Activated CD8-positive, alpha-beta T cell treated with anti-CD3 and anti-CD28 coated beads, Interleukin-2, amount 10 ng/mL, durations not matched to agents 7 days and 5 days (primary cell): ENCODE measurements around the gene REEP6. TPM values are rescaled to one million over a fixed set of nuclear protein-coding genes. Genes with fewer than 3 reads are reported as not detected.

Experiments
- ATAC-seq: fragments of 150-1000 bp; cut with Tn5 transposase; one replicate; pipeline ENCODE4 v1.10.0; 2021; ENCODE audit warnings: moderate library complexity
- CTCF ChIA-PET: fragments of 350-600 bp; sonication (Branson Sonifier 250); formaldehyde crosslinking; loops from one replicate; lab custom pipeline; 2021; ENCODE audit warnings: antibody characterized with exemption; lab: Charles Lee
- POLR2A ChIA-PET: fragments of 350-600 bp; sonication (Branson Sonifier 250); formaldehyde crosslinking; loops from one replicate; lab custom pipeline; 2021; ENCODE audit warnings: antibody characterized with exemption; lab: Charles Lee
- DNase-seq: peaks from one replicate; pipeline ENCODE4 v3.0.0-alpha.2; 2020
- H3K27ac Mint-ChIP-seq: one replicate; pipeline ENCODE4 v1.8.0; 2021; ENCODE audit warnings: mild to moderate bottlenecking, mixed read lengths
- H3K27me3 Mint-ChIP-seq: one replicate; pipeline ENCODE4 v1.8.0; 2021; ENCODE audit warnings: low read depth, mixed read lengths
- H3K36me3 Mint-ChIP-seq: one replicate; pipeline ENCODE4 v1.8.0; 2021; ENCODE audit warnings: low read depth, mixed read lengths
- H3K4me1 Mint-ChIP-seq: one replicate; pipeline ENCODE4 v1.8.0; 2021; ENCODE audit warnings: low read depth, mixed read lengths
- H3K4me3 Mint-ChIP-seq: one replicate; pipeline ENCODE4 v1.8.0; 2021; ENCODE audit warnings: mild to moderate bottlenecking, mixed read lengths
- H3K9me3 Mint-ChIP-seq: one replicate; pipeline ENCODE4 v1.8.0; 2022; ENCODE audit warnings: mixed read lengths; ENCODE audit not compliant: insufficient read depth
- total RNA-seq, 2 experiments: library from RNA; stranded (reverse); gene quantifications; one replicate each; pipeline ENCODE4 v1.2.3, GENCODE V29; 2021

The REEP6 gene
- total RNA-seq, 2 experiments from 2014 or later, result 1.7 to 1.9 TPM

DNA sequence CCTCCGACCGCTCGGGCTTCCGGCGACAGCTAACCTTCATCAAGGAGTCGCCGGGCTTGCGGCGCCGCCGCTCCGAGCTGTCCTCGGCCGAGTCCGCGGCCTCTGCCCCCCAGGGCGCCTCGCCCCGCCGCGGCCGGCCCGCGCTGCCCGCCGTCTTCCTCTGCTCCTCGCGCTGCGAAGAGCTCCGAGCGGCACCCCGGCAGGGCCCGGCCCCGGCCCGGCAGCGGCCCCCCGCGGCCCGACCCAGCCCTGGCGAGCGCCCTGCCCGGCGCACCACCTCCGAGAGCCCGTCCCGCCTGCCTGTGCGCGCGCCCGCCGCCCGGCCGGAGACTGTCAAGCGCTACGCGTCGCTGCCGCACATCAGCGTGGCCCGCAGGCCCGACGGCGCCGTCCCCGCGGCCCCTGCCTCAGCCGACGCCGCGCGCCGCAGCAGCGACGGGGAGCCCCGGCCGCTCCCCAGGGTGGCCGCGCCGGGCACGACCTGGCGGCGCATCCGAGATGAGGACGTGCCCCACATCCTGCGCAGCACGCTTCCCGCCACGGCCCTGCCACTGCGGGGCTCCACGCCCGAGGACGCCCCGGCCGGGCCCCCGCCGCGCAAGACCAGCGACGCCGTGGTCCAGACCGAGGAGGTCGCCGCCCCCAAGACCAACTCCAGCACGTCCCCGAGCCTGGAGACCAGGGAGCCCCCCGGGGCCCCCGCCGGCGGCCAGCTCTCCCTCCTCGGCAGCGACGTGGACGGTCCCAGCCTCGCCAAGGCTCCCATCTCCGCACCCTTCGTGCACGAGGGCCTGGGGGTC is 21.5 kb upstream of the REEP6 start:
- Mint-ChIP-seq H3K27me3 (peaks cover 18% of the 10 kb centered on the region), H3K36me3 (peaks cover 2% of the 10 kb centered on the region), H3K27ac (no peak overlapping the region), H3K9me3 (no peaks in the 10 kb centered on the region), H3K4me3 (no peak overlapping the region), H3K4me1 (peaks cover 11% of the 10 kb centered on the region)
- peak; percentile 42 for ATAC-seq
- ChIA-PET POLR2A (interaction anchor here (0.7 kb wide), 1 partner anchor 11 kb away, joined by 3 read pairs; no protein-coding TSS in a partner anchor), CTCF (no interaction called here)
- peak; percentile 39 for DNase-seq

DNA sequence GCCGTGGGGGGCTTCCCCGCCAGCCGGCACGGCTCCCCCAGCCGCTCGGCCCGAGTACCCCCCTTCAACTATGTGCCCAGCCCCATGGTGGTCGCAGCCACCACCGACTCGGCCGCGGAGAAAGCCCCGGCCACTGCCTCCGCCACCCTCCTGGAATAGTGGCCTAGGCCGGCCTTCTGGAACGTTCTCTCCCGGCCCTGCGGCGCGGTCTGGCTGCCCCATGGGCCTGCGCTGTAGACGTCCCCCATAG is 21.0 kb upstream of the REEP6 start:
- Mint-ChIP-seq H3K27ac (peak overlapping the region; percentile 61), H3K36me3 (peaks cover 2% of the 10 kb centered on the region), H3K4me1 (peaks cover 11% of the 10 kb centered on the region), H3K4me3 (peak overlapping the region; percentile 65), H3K27me3 (peaks cover 18% of the 10 kb centered on the region), H3K9me3 (no peaks in the 10 kb centered on the region)
- ChIA-PET CTCF (no interaction called here), POLR2A (no interaction called here)
- ATAC-seq (no peak), DNase-seq (no peak)

DNA sequence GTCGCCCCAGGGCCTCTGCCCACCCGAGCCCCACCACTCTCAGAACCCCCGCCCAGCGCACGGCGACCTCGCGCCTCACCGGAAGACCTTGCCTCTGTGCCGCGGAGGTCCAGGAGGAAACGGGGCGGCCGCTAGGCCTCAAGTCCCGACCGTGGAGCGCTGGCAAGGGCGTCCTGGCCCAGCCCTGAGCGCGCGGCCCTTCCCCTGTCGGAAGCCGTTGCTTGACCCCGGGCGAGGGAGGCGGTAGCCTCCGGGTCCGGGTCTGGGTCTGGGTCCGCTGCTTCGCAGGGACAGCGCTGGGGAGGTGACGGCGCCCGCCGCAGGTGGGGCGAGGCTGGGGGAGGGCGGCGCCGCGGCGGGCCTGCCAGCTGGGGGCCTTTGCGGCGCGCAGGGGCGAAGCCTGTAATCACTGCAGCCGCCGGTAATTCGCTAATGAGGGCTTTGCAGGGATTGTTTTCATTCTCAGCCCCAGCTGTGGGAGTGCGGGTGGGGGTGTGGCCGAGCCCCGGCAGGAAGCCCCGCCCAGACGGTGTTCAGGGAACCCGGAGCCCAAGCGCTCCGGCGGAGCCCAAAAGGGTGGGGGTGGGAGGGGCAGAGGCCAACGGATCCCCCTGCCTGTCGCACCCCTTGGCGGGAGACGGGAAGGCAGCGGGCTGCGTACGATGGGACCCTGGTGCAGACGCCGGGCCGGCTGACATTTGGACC is 20.5 kb upstream of the REEP6 start:
- Mint-ChIP-seq H3K4me1 (peaks cover 11% of the 10 kb centered on the region), H3K36me3 (peaks cover 2% of the 10 kb centered on the region), H3K27me3 (peaks cover 18% of the 10 kb centered on the region), H3K9me3 (no peaks in the 10 kb centered on the region), H3K4me3 (peak overlapping the region; percentile 65), H3K27ac (peak overlapping the region; percentile 61)
- ATAC-seq (peak; percentile 64), DNase-seq (peak; percentile 80)
- CTCF ChIA-PET, result interaction anchor here (2.1 kb wide), 1 partner anchor 25 kb away, joined by 8 read pairs; no protein-coding TSS in a partner anchor
- POLR2A ChIA-PET, result interaction anchor here (0.6 to 0.8 kb wide), 2 partner anchors 18 to 37 kb away, joined by 3 to 4 read pairs; no protein-coding TSS in a partner anchor

GRCh38 chr19:1471010-1471514 is 19.9 kb upstream of the REEP6 start:
- ATAC-seq (peak; percentile 18), DNase-seq (no peak)
- ChIA-PET POLR2A (interaction anchor here (0.6 to 0.8 kb wide), 2 partner anchors 19 to 38 kb away, joined by 3 to 4 read pairs; no protein-coding TSS in a partner anchor), CTCF (interaction anchor here (1.2 to 2.1 kb wide), 2 partner anchors 26 to 192 kb away, joined by 4 to 8 read pairs; no protein-coding TSS in a partner anchor)
- peaks cover 2% of the 10 kb centered on the region for H3K36me3 Mint-ChIP-seq
- peaks cover 18% of the 10 kb centered on the region for H3K27me3 Mint-ChIP-seq
- H3K27ac Mint-ChIP-seq, result no peak overlapping the region
- peaks cover 11% of the 10 kb centered on the region for H3K4me1 Mint-ChIP-seq
- no peaks in the 10 kb centered on the region for H3K9me3 Mint-ChIP-seq
- H3K4me3 Mint-ChIP-seq, result peak overlapping the region; percentile 45

DNA sequence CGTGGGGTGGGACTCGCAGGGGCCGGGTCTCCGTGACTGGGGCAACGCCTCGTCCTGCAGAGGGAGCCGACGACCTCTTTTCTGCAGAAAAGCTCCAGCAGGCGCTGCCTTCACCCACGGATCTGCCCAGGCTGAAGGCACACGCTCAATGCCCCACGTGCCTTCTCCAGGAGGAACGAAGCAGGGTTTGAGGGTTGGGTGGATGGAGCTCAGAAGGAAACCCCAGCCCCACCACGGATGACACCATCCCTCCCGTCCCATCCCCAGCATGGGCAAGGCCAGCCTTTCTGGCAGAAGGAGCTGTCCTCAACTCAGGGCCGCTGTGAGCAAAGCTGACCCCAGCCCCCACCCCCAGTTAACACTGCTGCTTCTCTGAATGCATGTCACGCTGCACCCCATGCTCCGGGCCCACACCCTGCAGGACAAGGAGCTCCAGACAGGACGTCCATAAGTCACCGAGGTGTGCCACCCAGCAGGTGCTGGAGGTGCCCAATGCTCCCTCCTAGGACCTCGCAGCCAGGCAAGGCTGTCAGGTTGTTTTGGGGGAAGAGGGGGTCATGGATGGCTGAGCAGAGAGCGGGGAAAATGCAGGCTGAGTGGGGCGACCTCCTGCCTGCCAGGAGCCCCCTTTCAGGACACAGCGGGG is 19.3 kb upstream of the REEP6 start:
- peaks cover 11% of the 10 kb centered on the region for H3K4me1 Mint-ChIP-seq
- no peak overlapping the region for H3K4me3 Mint-ChIP-seq
- ChIA-PET POLR2A (interaction anchor here (0.6 to 0.8 kb wide), 2 partner anchors 20 to 38 kb away, joined by 3 to 4 read pairs; no protein-coding TSS in a partner anchor), CTCF (interaction anchor here (1.2 to 2.1 kb wide), 2 partner anchors 27 to 192 kb away, joined by 4 to 8 read pairs; no protein-coding TSS in a partner anchor)
- H3K36me3 Mint-ChIP-seq, result peaks cover 2% of the 10 kb centered on the region
- H3K27me3 Mint-ChIP-seq, result peaks cover 18% of the 10 kb centered on the region
- no peaks in the 10 kb centered on the region for H3K9me3 Mint-ChIP-seq
- no peak overlapping the region for H3K27ac Mint-ChIP-seq
- DNase-seq, result no peak
- ATAC-seq, result no peak

- Mint-ChIP-seq H3K4me1 (peaks cover 17% of the 10 kb centered on the region), H3K27ac (no peak overlapping the region), H3K36me3 (peaks cover 6% of the 10 kb centered on the region), H3K4me3 (no peak overlapping the region), H3K9me3 (no peaks in the 10 kb centered on the region), H3K27me3 (peaks cover 18% of the 10 kb centered on the region)
- ChIA-PET CTCF (interaction anchor here (1.2 to 2.1 kb wide), 2 partner anchors 27 to 193 kb away, joined by 4 to 8 read pairs; no protein-coding TSS in a partner anchor), POLR2A (no interaction called here)
- DNase-seq (no peak), ATAC-seq (no peak)
These were observed 18.5 kb upstream of the REEP6 start for GRCh38 chr19:1472231-1473084.

DNA sequence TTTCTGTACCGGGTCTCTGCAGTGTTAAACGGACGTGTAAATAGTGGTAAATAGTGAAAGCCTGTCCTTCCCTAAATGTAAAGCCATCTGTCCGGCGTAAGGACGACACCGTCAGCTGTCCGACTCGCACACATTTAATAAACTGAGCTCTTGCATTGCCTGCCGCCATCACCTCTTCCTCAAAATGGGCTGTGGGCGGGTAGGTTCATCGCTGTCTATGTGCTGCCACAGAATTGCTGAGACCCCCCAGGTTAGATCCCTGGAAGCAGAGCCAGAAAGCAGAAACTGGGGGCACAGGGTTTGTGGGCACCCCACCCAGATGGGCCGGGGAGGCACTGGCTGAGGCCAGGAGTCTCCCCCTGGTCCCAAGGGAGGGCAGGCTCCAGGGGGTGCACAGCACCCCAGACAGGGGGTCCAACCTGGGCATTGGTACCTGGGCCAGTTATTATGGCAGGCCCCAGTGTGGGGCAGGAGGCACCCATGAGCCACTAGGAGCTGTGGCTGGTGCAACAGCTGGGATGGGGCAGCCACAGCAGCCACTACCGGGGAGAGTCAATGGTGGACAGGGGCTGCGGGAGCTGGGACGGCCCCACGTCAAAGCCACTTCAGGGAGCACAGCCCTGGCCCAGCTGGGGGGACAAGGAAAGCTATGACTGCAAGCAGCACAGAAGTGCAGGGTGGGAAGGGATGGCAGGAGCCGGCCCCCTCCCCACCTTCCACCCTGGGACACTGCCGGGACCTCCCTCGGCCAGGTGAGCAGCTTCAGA is 17.7 kb upstream of the REEP6 start:
- CTCF ChIA-PET, result no interaction called here
- no peak for DNase-seq
- no peak for ATAC-seq
- Mint-ChIP-seq H3K36me3 (peaks cover 8% of the 10 kb centered on the region), H3K4me3 (no peak overlapping the region), H3K27me3 (peaks cover 16% of the 10 kb centered on the region), H3K9me3 (no peaks in the 10 kb centered on the region), H3K27ac (no peak overlapping the region), H3K4me1 (peaks cover 20% of the 10 kb centered on the region)
- POLR2A ChIA-PET, result no interaction called here

DNA sequence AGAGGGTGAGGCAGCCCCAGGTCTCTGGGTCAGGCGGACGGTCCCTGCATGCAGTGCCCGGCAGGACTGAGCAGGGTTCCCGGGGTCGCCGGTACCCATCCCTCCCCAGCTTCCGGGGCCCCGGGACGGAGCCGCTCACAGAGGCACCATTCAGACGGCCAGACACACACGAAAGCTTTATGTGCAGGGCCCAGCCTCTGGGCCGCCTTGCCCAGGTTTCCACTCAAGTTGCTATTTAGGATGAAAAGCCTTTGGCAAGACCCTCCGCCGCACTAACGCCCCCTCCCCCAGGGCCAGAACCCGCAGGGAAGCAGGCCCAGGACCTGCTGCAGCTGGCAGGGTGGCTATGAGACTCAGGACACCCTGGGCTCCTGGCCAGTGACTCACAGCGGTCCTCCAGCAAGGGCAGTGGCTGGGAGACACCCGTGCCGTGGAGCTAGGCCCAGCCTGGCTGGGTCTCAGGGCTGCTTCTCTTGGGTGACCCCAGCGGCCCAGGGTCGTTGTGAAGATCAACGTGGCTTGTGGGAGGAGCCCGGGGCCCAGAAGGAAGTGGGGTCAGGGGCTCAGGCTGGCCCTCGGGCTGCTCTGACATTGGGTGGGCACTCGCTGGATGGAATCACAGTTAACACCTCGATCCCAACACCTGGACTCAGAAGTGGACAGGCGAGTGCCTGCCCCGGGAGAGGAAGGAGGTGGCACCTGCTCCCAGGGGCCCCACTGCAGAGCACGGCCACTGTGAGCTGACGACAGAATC is 16.8 kb upstream of the REEP6 start:
- ATAC-seq (no peak), DNase-seq (no peak)
- Mint-ChIP-seq H3K27ac (no peak overlapping the region), H3K9me3 (no peaks in the 10 kb centered on the region), H3K36me3 (peaks cover 11% of the 10 kb centered on the region), H3K27me3 (peaks cover 15% of the 10 kb centered on the region), H3K4me3 (no peak overlapping the region), H3K4me1 (peaks cover 24% of the 10 kb centered on the region)
- ChIA-PET POLR2A (no interaction called here), CTCF (no interaction called here)

GRCh38 chr19:1474765-1475351 is 16.1 kb upstream of the REEP6 start:
- H3K4me1 Mint-ChIP-seq, result peaks cover 29% of the 10 kb centered on the region
- peaks cover 11% of the 10 kb centered on the region for H3K36me3 Mint-ChIP-seq
- POLR2A ChIA-PET, result no interaction called here
- CTCF ChIA-PET, result no interaction called here
- no peak overlapping the region for H3K27ac Mint-ChIP-seq
- H3K27me3 Mint-ChIP-seq, result peaks cover 15% of the 10 kb centered on the region
- no peak for ATAC-seq
- no peaks in the 10 kb centered on the region for H3K9me3 Mint-ChIP-seq
- no peak overlapping the region for H3K4me3 Mint-ChIP-seq
- DNase-seq, result no peak
